Urothelium cell line (cell line): Measurements from ENCODE around the gene KAT6B.
A peak's percentile ranks its signal among the peaks of the same experiment; 100 is the strongest.
"Not testable (repeated sequence)": the region's sequence is repeated elsewhere in the genome, so short reads cannot be mapped to it uniquely, and the experiment has no call there.

ENCODE experiments used
- DNase-seq: peaks from one replicate; pipeline ENCODE4 v3.0.0; 2011; ENCODE audit warnings: low spot score, mixed read lengths
- FAIRE-seq: peaks from 2 replicates; lab custom pipeline; 2011; peaks lifted over from hg19 to GRCh38; lab: Jason Lieb, UNC

Gene KAT6B

DNA sequence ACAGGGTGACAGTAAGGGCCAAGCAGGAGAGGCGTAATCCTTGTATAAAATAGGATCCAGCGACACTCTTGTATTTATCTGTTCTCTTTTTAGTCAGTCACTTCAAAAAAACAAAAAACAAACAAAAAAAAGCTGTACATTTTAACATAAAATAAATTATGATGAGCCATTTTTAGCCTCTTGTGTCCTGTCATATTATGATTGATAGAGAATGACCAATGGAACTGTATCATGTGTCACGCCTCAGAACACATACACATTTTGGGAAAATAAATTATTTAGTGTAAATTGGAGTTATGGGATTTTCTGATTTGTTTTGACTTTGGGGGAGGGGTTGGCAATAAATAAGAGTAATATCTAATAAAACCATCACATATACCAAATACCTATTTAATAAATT is 205.7 kb downstream of the KAT6B start:
- FAIRE-seq = no peak

DNA sequence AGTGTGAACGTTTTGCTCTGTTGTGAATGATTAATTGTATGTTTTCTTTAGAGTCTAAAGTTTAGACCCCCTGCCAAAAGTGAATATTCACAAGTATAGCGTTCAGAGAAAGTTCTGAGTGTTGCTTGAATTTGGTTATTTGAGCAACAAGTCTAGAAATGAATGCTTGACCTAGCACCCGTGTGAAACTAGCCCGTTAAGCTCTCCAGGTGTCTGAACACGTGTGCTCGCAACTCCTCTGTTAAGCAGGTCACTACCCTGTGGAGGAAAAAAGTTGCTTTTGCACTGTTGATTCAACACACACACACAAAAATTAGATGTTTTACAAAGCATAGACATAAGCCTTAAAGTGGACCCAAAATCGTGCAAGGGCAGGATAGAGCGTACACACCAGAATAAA is 206.4 kb downstream of the KAT6B start:
- FAIRE-seq (no peak), DNase-seq (no peak)

More for the DNA sequence above, 205.7 kb downstream of the KAT6B start:
- DNase-seq = no peak

DNA sequence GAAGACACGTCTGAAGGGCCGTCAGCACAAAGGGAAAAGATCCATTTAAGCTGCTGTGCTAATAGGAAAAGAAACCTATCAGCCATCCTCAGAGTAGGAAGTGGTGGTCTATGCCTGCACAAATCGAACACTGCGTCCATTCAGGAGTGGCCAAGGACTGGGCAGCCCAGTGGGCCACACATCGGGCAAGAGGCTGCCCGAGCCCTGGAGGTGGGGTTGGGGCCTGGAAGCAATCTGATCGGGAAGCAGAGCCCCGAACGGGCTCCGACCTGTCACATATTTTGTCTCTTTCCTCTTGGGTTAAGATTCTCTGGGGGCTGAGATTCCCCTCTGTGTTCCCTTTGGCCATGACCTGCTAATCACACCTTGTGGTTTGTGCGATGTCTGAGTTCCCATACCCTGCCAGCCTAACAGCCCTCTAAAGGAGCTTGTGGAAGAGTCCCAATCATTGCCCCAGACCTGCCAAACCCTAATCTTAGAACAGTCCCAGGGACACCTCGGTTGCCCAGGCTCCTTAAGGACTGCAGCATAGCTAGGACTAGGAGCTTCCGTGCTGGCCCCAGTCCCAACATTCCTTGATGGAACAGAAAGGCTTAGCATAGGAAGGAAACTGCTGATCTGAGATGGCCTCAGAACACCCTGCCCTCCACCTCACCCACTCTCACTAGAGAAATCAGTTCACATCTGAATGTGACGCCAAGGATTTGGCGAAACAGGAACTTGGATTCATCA is 207.2 kb downstream of the KAT6B start:
- peak; percentile 9 for FAIRE-seq
- no peak for DNase-seq

DNA sequence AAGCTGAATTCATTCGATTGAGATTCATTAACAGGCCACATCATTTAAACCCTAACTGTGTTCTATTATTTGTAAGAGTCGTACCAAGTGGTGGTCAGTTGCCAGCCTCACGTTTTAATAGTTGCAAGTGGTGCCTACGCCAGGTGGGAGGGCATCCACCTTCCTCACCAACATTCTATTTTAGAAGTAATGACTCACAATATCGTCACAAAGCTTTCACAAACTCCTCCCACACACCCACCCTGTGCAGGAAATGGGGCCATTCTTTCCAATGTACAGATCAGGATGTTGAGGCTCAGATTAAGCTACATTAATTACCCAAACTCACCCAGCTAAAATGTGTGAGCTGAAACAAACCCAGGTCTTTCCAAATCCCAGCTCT is 207.7 kb downstream of the KAT6B start:
- no peak for FAIRE-seq

DNA sequence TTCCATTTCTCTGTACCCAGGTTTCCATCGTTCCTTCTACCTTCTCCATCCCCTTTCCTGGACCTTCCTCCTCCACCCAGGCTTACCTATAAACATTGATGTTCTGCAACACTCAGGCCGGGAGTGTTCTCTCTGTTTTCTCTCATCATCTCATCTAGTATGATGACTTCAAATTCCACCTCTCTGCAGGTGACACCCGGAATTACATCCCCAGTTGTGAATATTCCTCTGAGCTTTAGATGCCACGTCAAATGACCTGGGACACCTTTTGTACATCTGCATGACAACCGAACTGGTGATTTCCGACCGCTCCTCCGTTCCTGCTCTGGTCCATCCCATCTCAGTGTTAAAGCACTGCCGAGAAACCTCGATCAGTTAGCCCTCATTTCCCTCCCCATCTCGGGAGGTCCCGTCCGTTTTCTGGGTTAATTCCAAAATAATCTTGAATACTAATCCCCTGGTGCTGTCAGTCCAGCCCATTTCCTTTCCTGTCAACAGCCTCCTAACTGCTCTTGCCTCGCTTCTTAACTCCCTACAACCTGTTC is 208.4 kb downstream of the KAT6B start:
- no peak for DNase-seq
- FAIRE-seq = no peak

More for the DNA sequence above, 207.7 kb downstream of the KAT6B start:
- DNase-seq = no peak

DNA sequence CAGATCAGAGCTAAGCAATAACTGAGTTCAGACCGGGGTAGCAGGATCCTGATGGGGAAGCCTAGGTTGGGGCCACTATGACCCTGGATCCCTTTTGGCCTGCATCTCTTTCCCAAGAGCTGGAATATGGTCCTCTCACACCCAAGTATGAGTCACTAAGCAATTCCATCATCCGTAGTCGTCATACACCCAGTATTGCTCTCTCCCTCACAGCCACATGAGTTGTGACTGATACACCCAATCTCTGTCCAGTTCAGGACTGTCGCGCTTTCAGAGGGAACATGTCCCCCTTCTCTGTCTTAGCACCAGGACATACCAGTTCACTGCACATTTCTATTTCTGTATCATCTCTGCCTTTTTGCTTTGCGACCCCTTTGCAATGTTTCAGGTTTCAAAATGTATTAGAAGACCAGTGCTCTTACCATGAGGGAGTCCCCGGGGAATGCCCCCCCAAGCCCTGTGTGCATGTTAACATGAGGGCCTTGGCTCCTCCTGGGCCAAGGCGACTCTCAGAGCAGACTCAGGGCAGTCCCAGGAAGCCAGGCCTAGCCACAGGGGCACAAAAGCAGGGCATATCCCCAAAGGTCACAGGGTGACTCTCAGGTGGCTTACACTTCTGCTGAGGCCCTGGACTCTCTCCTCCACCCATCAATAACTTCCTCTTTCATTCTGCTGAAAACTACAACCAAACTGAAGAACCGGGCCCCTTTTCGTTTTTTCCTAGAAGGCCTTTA is 209.7 kb downstream of the KAT6B start:
- DNase-seq (no peak), FAIRE-seq (no peak)

DNA sequence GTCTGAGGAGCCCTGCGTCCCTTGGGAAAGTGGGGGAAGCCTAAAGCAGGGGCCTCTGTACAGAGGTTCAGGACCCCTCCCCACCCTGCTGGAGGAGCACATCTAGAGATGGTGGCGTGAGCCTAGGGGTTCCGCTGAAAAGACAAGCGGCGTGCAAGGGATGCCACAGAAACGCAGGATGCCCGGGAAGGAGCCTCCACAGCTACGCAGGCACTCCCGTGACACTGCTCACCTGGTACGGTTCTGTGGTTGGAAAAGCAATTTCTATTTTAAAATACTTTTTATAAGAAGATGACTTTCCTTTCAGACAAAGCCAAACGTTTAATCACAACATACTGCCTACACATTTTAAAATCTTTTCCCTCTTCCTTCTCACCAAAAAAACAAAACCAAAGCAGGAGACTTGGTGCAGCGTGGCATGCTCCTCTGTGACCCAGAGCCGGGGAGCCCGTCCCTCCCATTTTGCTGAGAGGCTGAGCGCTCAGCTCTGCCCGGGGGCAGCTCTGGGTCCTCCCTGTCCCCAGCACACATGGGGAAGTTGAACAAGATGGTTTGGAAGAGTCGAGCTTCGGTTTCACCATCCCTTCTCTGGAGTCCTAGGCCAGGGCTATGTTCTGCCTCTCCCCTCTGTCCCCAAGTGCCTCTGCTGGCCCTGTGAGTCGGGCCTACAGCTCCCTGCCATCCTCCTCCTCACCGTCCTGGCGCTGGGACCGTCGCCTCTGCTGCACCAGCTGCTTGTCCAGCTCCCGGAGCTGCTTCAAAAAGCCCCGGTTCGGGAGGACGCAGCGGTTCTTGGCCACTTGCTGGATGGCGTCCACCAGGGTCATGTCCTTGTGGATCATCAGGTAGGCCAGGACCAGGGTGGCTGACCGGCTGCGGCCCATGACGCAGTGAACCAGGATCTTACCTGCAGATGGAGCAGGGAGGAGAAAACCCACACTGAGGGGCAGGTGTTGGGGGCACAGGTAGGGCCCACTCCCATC is 211.1 kb downstream of the KAT6B start:
- DNase-seq (no peak), FAIRE-seq (no peak)

DNA sequence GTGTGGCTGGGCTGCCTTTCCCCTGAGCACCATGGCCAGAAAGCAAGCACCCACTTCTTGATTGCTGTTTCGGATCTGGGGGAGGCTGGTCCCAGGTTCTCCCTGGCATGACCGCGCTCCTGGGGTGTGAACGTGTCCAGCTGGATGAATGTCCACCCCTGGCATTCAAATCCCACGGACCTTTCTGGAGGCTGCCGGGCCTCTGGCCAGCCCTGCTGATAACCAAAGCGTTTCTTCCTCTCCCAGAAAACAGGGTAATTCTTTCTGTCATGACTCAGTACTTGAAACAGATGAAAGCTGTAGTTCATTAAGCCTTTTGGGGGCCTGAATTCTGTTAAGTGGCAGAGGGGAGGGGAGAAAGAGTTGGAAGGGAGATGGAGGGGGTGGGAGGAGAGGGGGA is 211.9 kb downstream of the KAT6B start:
- DNase-seq (no peak), FAIRE-seq (no peak)

DNA sequence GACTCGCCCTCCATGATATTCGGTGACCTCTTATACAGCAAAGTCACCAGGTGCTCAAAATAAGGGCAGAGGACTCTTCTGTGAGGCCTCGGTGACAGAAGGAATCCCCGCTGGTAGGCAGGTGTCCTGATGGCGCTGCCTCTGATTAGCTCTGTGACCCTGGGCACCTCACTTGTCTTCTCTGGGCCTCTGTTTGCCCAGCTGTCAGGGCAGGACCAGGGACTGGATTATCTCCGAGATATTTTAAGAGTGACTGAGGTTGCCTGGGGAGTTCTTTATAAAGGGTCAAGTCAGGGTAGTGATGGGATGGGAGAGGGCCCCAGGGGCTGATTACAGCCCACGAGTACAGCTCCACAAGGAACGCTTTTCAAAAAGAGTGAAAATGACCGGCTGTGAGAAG is 214.2 kb downstream of the KAT6B start:
- FAIRE-seq (no peak), DNase-seq (no peak)

DNA sequence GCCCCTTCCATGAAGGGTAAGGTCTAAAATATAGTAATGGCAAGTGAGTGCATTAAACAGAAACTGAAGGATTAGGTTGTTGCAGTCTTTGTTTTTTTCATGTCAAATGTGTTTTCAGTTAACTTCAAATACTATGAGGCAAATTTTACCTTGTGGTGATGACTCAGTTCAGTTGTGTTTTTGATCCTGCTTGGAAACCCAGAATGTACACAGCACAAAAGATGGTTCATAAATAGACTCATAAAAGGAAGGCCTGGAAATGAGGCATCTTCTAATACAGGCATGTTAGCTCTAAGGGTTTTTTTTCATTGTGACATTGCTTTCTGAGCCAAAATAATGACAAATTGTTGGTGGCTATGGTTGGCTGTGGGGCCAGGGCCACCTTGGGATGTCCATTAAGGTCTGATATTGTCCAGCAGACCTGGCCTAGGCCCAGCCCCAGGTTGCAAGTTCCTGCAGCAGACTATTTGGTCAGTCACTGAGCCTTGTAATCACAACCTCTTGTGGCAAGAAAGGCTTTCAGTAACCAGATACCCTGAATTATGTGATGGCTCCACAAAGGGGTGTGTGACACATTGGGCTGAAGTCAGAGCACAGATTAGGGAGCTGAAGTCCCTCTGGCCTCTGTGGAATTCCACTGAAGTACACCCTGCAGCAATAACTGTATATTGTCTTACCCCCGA is 216.0 kb downstream of the KAT6B start:
- FAIRE-seq = peak; percentile 23

DNA sequence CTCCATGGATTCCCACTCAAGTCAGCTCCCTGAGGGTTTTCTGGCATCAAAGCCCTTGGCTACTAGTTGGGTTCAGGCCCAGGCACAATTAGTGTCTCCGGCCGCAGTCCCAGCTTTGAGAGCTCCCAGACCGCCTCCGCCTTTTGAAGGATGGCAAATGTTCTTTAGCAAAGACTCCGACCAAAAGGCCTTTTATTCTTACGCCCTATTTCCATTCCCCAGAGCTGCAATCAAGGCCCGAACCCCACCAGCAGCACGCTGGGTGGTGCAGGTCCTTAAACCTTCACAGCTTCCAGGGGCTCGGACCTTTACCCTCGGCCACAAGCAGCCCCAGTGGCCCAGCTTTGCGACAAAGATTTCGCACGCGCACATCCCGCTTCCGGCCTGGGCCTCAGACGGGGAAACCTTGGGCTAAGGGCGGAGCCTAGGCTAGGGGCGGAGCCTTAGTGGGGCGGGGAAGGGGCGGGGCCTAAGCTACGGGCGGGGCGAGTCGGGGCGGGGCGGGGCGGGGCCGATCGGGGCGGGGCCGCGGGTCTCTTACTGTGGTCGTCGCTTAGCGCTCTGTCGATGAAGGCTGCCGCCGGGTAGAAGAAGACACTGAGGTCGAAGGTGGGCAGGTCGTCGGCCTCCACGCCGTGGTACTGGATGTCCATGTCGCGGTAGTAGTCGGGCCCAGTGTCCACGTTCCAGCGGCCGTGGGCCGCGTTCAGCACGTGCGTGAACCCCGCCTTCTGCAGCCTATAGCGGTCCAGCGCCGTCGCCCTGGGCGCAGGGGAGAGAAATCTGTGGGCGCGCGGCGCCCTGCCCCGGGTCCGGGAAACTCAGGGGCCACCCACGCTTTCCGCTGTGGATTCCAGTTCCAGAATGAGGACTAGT is 217.1 kb downstream of the KAT6B start:
- no peak for DNase-seq

More for the DNA sequence above, 216.0 kb downstream of the KAT6B start:
- DNase-seq = no peak

DNA sequence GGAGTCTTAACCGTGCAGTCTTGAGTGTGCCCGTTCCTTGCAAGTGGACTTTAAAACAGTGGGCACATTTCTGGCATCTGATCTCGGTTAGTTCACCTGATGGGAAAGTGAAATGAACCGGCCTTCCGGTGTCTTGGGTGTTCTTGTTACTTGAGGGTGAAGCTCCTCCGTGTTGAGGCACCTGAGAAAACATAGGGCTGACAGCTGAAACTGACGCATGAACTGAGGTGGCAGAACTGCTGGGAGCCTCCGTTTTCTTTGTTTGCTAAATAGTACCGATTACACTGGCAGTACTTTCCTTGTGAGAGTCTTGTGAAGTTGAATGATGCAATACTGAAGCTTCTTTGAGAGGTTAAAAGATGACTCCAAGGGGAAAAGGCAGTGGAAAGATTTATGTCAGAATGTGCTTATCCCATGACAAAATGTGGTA is 222.3 kb downstream of the KAT6B start:
- no peak for FAIRE-seq

More for the DNA sequence above, 217.1 kb downstream of the KAT6B start:
- FAIRE-seq = no peak

DNA sequence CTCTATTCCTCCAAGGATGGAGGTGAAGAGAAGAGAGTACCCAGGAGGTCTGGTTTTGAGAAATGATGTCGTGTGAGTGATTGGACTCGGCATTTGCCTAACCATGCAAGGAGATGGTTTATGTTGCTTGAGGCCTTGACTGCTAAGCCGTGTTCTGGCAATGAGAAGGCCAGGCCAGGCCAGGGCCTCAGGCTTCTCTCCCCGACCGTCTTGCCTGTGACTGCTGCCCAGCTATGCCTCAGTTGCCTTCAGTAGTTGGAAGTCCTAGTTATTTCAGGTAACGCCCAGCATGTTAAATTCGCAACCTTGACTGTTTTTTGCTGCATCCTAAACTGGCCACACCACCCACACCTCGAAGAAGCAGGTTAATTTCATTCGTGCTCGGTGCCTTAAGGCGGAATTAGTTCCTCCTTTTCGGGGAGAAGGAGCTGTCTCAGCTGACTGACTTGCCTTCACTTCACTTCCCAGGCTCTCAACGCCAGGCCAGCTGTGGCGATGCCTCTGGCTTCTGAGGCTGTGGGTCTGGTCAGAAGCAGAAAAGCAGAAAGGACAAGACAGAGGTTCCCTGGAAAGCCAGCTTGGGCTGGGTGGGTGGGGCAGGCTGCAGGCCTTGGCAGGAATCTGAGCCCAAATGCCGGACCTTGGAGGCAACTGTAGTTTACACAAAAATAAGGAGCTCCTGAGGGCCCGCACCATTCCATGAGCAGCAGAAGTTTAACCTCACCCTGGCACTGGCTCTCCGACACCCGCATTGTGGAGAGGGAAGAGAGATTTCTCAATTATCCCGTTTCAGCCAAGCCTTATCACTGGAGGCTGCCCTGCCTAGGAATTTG is 223.1 kb downstream of the KAT6B start:
- no peak for DNase-seq
- FAIRE-seq = no peak

More for the DNA sequence above, 222.3 kb downstream of the KAT6B start:
- DNase-seq = no peak

DNA sequence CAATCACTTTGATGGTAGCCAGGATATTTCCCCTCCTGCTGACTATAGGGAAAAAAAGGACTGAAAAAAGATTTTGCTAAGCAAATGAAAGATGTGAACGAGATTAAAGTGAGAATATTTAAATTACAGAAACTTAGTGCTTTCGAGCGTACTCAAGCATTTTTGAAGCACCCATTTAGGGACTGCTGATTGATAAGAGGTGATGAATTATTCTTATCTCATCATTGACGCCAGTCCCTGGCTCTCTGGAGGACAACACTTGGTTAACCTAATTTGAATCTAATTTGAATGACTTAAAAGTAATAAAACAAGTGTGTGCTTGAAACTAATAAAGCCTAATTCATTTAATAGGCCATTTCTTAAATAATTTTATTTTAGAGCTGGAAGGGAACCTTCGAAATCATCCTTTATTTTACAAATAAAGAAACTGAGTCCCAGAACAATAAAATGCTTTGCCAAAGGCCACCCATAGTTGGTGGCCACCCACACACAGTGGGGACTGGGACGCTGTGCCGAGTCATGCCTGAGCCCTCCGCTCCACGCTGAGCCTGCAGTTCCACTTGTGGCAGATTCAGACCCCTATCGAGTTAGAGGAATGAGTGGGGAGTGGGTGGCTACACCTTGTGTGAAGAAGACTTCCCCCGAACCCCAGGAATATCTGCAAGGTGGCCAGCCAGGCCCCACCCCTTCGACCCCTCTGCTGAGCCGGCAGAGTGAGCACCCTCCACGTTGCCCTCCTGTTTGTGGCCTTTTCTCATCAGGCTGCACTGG is 223.9 kb downstream of the KAT6B start:
- DNase-seq (no peak), FAIRE-seq (no peak)

DNA sequence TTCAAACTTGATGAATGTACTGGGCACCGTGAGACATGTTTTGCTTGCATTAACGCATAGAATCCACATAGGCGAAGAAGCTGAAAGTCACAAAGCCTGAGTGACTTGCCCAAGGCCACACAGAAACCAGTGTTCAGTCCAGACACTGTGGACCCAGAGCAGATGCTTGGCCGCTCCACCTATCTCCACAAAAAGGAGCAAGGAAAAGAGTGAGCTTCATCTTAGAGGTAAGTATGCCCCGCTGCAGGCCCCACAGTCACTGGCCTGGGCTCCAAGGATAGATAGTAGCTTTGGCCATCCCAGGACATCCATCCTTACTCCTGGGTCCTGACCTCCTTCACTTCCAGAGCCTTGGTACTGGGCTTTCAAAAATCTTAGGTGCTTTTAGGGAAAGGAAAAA is 224.9 kb downstream of the KAT6B start:
- FAIRE-seq (no peak), DNase-seq (no peak)

DNA sequence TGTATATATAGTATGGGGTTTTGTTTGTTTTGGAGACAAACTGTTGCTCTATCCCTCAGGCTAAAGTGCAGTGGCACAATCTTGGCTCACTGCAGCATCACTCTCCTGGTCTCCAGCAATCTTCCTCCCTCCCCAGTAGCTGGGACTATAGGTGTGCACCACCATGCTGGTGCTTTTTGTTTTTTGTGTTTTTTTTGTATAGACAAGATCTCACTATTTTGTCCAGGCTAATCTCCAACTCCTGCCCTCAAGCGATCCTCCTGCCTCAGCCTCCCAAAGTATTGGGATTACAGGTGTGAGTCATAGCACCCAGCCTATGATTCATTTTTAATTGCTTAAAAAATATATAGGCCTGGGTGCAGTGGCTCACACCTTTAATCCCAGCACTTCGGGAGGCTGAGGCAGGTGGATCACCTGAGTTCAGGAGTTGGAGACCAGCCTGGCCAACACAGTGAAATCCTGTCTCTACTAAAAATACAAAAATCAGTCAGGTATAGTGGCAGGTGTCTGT is 229.6 kb downstream of the KAT6B start:
- DNase-seq, FAIRE-seq: not testable (repeated sequence)

DNA sequence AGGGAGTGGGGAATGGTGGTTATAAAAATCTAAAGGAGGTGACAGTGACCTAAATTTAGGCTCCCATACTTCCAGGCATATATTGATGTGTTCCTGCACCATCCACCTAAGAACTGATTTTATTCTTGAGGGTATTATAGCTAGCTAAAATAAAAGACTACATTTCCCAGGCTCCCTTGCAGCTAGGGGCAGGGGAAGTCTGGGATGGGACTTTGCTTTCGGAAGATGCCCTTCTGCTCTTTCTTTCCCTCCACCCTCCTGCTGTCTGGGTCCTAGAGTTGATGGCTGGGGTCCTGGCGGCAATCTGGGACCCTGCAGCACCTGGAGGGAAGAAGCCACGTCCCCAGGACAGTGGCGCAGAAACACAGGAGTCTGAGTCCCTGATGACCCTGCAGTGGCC is 231.3 kb downstream of the KAT6B start:
- FAIRE-seq = no peak
- no peak for DNase-seq
